Panc1 (cell line): Measurements from ENCODE around the gene PFKFB4. TPM values are rescaled to one million over a fixed set of nuclear protein-coding genes. Genes with fewer than 3 reads are reported as not detected.
A peak's percentile ranks its signal among the peaks of the same experiment; 100 is the strongest.

Experiments
- ATAC-seq: fragments of 200-7000 bp; cut with Tn5 transposase; 2 replicates; pipeline ENCODE4 v1.9.1; 2020; ENCODE audit warnings: mild to moderate bottlenecking, moderate library complexity
- BruUV-seq: library from RNA; stranded (reverse); fragments of 400-500 nt; replicated peaks from 2 replicates; lab custom pipeline; 2021; lab: Mats Ljungman, UMichigan
- CTCF ChIA-PET: fragments of 300-600 bp; sonication (Branson Sonifier 250); formaldehyde crosslinking; loops from one replicate; lab custom pipeline; 2022; ENCODE audit warnings: antibody characterized with exemption; lab: Charles Lee
- POLR2A ChIA-PET: fragments of 300-600 bp; sonication (Branson Sonifier 250); formaldehyde crosslinking; loops from one replicate; lab custom pipeline; 2022; ENCODE audit warnings: antibody characterized with exemption; lab: Charles Lee
- DNase-seq: peaks from one replicate; pipeline ENCODE4 v3.0.0-alpha.2; 2010; ENCODE audit warnings: low read depth, low spot score
- H3K27ac ChIP-seq: 2 replicates; pipeline ENCODE4 v1.5.1; 2011; ENCODE audit warnings: mild to moderate bottlenecking, low read length, inconsistent platforms
- H3K27me3 ChIP-seq: fragments of 200-500 bp; sonication (Bioruptor generic); 2 replicates; pipeline ENCODE4 v1.6.0; 2014; ENCODE audit warnings: low read length, inconsistent platforms; ENCODE audit not compliant: control insufficient read depth, insufficient read depth
- H3K36me3 ChIP-seq: fragments of 200-500 bp; sonication (Bioruptor generic); 2 replicates; pipeline ENCODE4 v1.5.1; 2014; ENCODE audit warnings: inconsistent platforms, mild to moderate bottlenecking, low read length, moderate library complexity; ENCODE audit not compliant: control insufficient read depth, insufficient read depth
- H3K4me1 ChIP-seq: 2 replicates; pipeline ENCODE4 v1.5.1; 2011; ENCODE audit warnings: inconsistent platforms, mild to moderate bottlenecking, low read length, moderate library complexity; ENCODE audit not compliant: control insufficient read depth, insufficient read depth
- H3K4me3 ChIP-seq, 2 experiments: 2 replicates each; pipeline ENCODE4 v1.5.1; 2011 to 2012; ENCODE audit warnings: low read depth in 2 of 2, low read length in 2 of 2, mild to moderate bottlenecking in 2 of 2, inconsistent platforms in 1 of 2, moderate library complexity in 1 of 2
- H3K9me3 ChIP-seq: fragments of 200-500 bp; sonication (Bioruptor generic); 2 replicates; pipeline ENCODE4 v1.5.1; 2014; ENCODE audit warnings: low read depth, mild to moderate bottlenecking, inconsistent platforms, low read length, moderate library complexity; ENCODE audit not compliant: control insufficient read depth, insufficient read depth
- POLR2AphosphoS5 ChIP-seq: IDR thresholded peaks from 2 replicates; pipeline ENCODE4 v1.6.1; 2012; ENCODE audit warnings: mild to moderate bottlenecking, low read depth, low read length, moderate library complexity
- SIN3A ChIP-seq: IDR thresholded peaks from 2 replicates; pipeline ENCODE4 v1.6.1; 2012; ENCODE audit warnings: low read depth, mild to moderate bottlenecking, low read length, moderate library complexity, borderline replicate concordance; ENCODE audit not compliant: insufficient read depth
- TCF7L2 ChIP-seq: IDR thresholded peaks from 2 replicates; pipeline ENCODE4 v1.6.1; 2011; ENCODE audit warnings: mild to moderate bottlenecking, low read depth, low read length, inconsistent platforms
- in situ Hi-C: cut with HindIII; loops from 2 replicates; pipeline ENCODE4 v1.10.0; 2016; ENCODE audit warnings: low sequenced_read_pairs, low pct_unique_long_range_greater_than_20kb
- intact Hi-C: fragments of 100-400 bp; cut with micrococcal nuclease; formaldehyde crosslinking; loops from one replicate; pipeline ENCODE4 v1.10.0; 2022; ENCODE audit not compliant: unreplicated experiment
- total RNA-seq: library from RNA; stranded (reverse); gene quantifications from one replicate; pipeline ENCODE4 v1.2.1, GENCODE V29; 2021; ENCODE audit not compliant: unreplicated experiment
- TF ChIP-seq, protein P1 (sequence below): fragments of 450-650 bp; IDR thresholded peaks from 2 replicates; pipeline ENCODE4 v1.5.1; 2017; ENCODE audit warnings: mild to moderate bottlenecking
- TF ChIP-seq, protein P2 (sequence below), 2 experiments: IDR thresholded peaks; 2 replicates each; pipeline ENCODE4 v1.6.1; 2011 to 2012; ENCODE audit warnings: low read depth in 2 of 2, control low read depth in 1 of 2, low read length in 1 of 2, mild to moderate bottlenecking in 1 of 2, moderate library complexity in 1 of 2; ENCODE audit not compliant: insufficient read depth in 1 of 2

PFKFB4 gene
- total RNA-seq, 1 experiment from 2014 or later, result 6.0 TPM

DNA sequence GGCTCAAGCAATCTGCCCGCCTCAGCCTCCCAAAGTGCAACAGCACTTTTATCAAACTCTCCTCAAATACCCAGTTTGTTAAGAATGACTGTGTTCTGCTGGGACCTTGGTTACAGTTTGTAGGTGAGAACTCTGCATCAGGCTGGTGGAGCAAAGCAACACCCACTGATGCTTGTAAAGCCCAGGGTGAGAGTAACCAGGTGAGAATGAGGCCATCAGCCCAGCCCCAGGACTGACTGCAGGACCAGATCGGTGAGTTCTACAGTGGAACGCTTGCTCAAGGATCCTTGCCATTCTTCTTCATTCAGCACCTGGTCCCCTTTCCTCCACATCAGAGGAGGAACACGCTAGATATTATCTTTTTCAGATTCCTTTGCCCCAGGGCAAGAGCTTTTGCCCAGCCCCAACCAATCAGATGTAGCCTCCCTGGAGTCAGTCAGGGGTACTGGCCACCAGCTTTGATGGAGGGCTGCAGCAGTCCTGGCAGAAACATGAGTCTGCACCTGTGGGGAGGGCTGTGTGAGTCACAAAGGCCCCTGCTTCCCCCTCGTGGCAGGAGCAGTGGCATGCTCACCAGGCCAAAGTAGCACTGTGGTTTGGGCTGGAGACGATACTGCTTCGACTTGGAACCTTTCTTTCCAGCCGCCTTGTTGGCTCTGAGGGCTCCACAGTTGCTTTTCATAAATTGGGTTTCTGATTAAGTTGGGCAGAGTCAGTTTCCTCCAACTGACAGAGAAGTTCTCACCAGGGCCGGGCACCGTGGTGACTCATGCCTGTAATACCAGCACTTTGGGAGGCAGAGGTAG is 49.1 kb downstream of the PFKFB4 start:
- ATAC-seq, result peak; percentile 86
- TF ChIP-seq, protein P1, sequence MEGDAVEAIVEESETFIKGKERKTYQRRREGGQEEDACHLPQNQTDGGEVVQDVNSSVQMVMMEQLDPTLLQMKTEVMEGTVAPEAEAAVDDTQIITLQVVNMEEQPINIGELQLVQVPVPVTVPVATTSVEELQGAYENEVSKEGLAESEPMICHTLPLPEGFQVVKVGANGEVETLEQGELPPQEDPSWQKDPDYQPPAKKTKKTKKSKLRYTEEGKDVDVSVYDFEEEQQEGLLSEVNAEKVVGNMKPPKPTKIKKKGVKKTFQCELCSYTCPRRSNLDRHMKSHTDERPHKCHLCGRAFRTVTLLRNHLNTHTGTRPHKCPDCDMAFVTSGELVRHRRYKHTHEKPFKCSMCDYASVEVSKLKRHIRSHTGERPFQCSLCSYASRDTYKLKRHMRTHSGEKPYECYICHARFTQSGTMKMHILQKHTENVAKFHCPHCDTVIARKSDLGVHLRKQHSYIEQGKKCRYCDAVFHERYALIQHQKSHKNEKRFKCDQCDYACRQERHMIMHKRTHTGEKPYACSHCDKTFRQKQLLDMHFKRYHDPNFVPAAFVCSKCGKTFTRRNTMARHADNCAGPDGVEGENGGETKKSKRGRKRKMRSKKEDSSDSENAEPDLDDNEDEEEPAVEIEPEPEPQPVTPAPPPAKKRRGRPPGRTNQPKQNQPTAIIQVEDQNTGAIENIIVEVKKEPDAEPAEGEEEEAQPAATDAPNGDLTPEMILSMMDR, result peak; percentile 78
- no peak for TF ChIP-seq SIN3A

DNA sequence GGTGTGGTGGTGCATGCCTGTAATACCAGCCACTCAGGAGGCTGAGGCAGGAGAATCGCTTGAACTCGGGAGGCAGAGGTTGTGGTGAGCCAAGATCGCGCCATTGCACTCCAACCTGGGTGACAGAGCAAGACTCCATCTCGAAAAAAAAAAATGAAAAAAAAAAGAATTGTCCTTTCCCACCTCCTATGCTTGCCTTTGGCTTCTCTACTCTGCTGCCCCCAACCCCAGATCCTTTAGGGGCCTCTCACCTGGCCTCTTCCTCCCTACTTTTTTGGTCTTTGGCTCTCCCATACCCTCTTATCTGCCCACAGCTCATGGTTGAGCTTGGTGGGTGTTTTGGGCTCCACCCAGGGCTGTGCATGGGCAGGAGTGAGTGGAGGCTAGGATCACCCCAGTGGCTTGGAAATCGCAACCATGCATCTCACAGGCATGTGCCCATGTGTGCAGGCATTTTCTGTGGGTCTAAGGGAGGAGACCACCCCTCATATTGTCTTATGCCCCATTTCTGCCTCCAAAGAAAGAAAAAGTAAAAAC is 50.6 kb downstream of the PFKFB4 start:
- intact Hi-C loops (no loop called here), in situ Hi-C loops (no loop called here)
- DNase-seq, result no peak
- TF ChIP-seq, protein P1, result no peak
- TF ChIP-seq SIN3A (no peak), TCF7L2 (no peak), POLR2AphosphoS5 (no peak)
- TF ChIP-seq, protein P2, sequence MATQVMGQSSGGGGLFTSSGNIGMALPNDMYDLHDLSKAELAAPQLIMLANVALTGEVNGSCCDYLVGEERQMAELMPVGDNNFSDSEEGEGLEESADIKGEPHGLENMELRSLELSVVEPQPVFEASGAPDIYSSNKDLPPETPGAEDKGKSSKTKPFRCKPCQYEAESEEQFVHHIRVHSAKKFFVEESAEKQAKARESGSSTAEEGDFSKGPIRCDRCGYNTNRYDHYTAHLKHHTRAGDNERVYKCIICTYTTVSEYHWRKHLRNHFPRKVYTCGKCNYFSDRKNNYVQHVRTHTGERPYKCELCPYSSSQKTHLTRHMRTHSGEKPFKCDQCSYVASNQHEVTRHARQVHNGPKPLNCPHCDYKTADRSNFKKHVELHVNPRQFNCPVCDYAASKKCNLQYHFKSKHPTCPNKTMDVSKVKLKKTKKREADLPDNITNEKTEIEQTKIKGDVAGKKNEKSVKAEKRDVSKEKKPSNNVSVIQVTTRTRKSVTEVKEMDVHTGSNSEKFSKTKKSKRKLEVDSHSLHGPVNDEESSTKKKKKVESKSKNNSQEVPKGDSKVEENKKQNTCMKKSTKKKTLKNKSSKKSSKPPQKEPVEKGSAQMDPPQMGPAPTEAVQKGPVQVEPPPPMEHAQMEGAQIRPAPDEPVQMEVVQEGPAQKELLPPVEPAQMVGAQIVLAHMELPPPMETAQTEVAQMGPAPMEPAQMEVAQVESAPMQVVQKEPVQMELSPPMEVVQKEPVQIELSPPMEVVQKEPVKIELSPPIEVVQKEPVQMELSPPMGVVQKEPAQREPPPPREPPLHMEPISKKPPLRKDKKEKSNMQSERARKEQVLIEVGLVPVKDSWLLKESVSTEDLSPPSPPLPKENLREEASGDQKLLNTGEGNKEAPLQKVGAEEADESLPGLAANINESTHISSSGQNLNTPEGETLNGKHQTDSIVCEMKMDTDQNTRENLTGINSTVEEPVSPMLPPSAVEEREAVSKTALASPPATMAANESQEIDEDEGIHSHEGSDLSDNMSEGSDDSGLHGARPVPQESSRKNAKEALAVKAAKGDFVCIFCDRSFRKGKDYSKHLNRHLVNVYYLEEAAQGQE (IDR thresholded peaks at IDR 0.05; ENCODE audit: insufficient read depth in 1 of 2, low read depth in 2 of 2, low read length in 1 of 2), result no peak
- Histone ChIP-seq H3K4me1 (peaks cover 19% of the 10 kb centered on the region), H3K27ac (no peak overlapping the region), H3K4me3 (no peak overlapping the region), H3K27me3 (no peaks in the 10 kb centered on the region), H3K36me3 (no peaks in the 10 kb centered on the region), H3K9me3 (no peaks in the 10 kb centered on the region)
- POLR2A ChIA-PET, result interaction anchor here (0.5 to 0.6 kb wide), 2 partner anchors 54 to 212 kb away, joined by 3 to 4 read pairs; no protein-coding TSS in a partner anchor
- ATAC-seq, result no peak
- BruUV-seq, result no TSS peak
- CTCF ChIA-PET, result no interaction called here

More for the DNA sequence above, 49.1 kb downstream of the PFKFB4 start:
- in situ Hi-C loops, result no loop called here
- ChIA-PET CTCF (interaction anchor here (0.5 to 1.3 kb wide), 4 partner anchors 8 to 213 kb away, joined by 3 to 9 read pairs (median 4); no protein-coding TSS in a partner anchor), POLR2A (interaction anchor here (0.6 kb wide), 1 partner anchor 20 kb away, joined by 7 read pairs; no protein-coding TSS in a partner anchor)
- peak; percentile 24 for DNase-seq
- Histone ChIP-seq H3K4me3 (no peak overlapping the region), H3K9me3 (no peaks in the 10 kb centered on the region), H3K36me3 (no peaks in the 10 kb centered on the region), H3K27me3 (no peaks in the 10 kb centered on the region), H3K4me1 (peaks cover 19% of the 10 kb centered on the region), H3K27ac (no peak overlapping the region)
- intact Hi-C loops, result no loop called here
- no TSS peak for BruUV-seq
